Measurements from ENCODE around the gene ICAM1.

Gene ICAM1

GRCh38 chr19:10270616-10271394, at the start of gene ICAM1:
Gene ICAM1, plus strand, starts transcription at chr19:10271120. Its CDS starts 40 bp downstream, at chr19:10271160.
- Histone ChIP-seq H3K9ac (peak within 1 kb of the TSS; percentile 70 to 96 (median 79)), H4K20me1 (peaks cover 0 to 47% (median 5%) of the 10 kb centered on the region in 11 experiments; a peak in 9 of 22 replicates), H3K9me3 (replicated peaks in 1 of 11) (no peaks in the 10 kb centered on the region), H3K4me1 (peaks cover 28 to 73% (median 43%) of the 10 kb centered on the region in 10 experiments), H3K4me2 (peak within 1 kb of the TSS; percentile 83 to 98 (median 93)), H3K27me3 (no peaks in the 10 kb centered on the region), H3K4me3 (peak within 1 kb of the TSS; percentile 52 to 81 (median 62)), H3K27ac (peak within 1 kb of the TSS; percentile 66 to 99 (median 86)), H3K36me3 (peaks cover 8 to 41% (median 13%) of the 10 kb centered on the region in 11 experiments; a peak in 18 of 22 replicates)
- TF ChIP-seq Cebpa-rat (IDR thresholded peaks at IDR 0.05), result no peak

- H3K4me2 ChIP-seq, result peak overlapping the region; percentile 2 to 83 (median 41); a peak in 19 of 22 replicates
- no peaks in the 10 kb centered on the region for H3K9me3 ChIP-seq (replicated peaks in 1 of 11)
- no peak overlapping the region for H3K4me3 ChIP-seq
- H3K27ac ChIP-seq, result peak overlapping the region in 5 of 11 experiments; percentile 0 to 49 (median 20); a peak in 6 of 22 replicates
- no peak for TF ChIP-seq Cebpa-rat (IDR thresholded peaks at IDR 0.05)
- peak overlapping the region in 3 of 11 experiments; percentile 26 to 33 (median 31); a peak in 4 of 22 replicates for H3K9ac ChIP-seq
- H3K27me3 ChIP-seq, result no peaks in the 10 kb centered on the region
- H3K36me3 ChIP-seq, result peaks cover 14 to 65% (median 41%) of the 10 kb centered on the region in 11 experiments; a peak in 21 of 22 replicates
- peaks cover 2 to 74% (median 30%) of the 10 kb centered on the region in 11 experiments; a peak in 17 of 22 replicates for H4K20me1 ChIP-seq
- peaks cover 22 to 75% (median 45%) of the 10 kb centered on the region in 10 experiments for H3K4me1 ChIP-seq
Measured at GRCh38 chr19:10222201-10222890, 48.6 kb upstream of the ICAM1 start.

- Histone ChIP-seq H3K27ac (0 out of 22 replicates have a peak overlapping the region, but pooled peaks of 1 of the 11 experiments have one; percentile 17), H3K4me2 (peak overlapping the region in 2 of 11 experiments; percentile 41 to 71; a peak in 4 of 22 replicates), H3K4me1 (peaks cover 35 to 88% (median 58%) of the 10 kb centered on the region in 10 experiments), H3K4me3 (no peak overlapping the region), H4K20me1 (peaks cover 4 to 87% (median 42%) of the 10 kb centered on the region in 11 experiments; a peak in 17 of 22 replicates), H3K36me3 (peaks cover 10 to 62% (median 35%) of the 10 kb centered on the region in 11 experiments; a peak in 21 of 22 replicates), H3K27me3 (no peaks in the 10 kb centered on the region), H3K9me3 (replicated peaks in 1 of 11) (no peaks in the 10 kb centered on the region), H3K9ac (peak overlapping the region in 2 of 11 experiments; percentile 31 to 38; a peak in 1 of 22 replicates)
- no peak for TF ChIP-seq Cebpa-rat (IDR thresholded peaks at IDR 0.05)
Measured at GRCh38 chr19:10223488-10224213, 47.3 kb upstream of the ICAM1 start.

- TF ChIP-seq Cebpa-rat (IDR thresholded peaks at IDR 0.05), result no peak
- peaks cover 42 to 88% (median 65%) of the 10 kb centered on the region in 10 experiments for H3K4me1 ChIP-seq
- H3K9ac ChIP-seq, result no peak overlapping the region
- peaks cover 10 to 59% (median 35%) of the 10 kb centered on the region in 11 experiments; a peak in 21 of 22 replicates for H3K36me3 ChIP-seq
- H3K27ac ChIP-seq, result no peak overlapping the region
- no peaks in the 10 kb centered on the region for H3K9me3 ChIP-seq (replicated peaks in 1 of 11)
- no peak overlapping the region for H3K4me2 ChIP-seq
- H4K20me1 ChIP-seq, result peaks cover 4 to 94% (median 46%) of the 10 kb centered on the region in 11 experiments; a peak in 17 of 22 replicates
- no peaks in the 10 kb centered on the region for H3K27me3 ChIP-seq
- no peak overlapping the region for H3K4me3 ChIP-seq
Measured at GRCh38 chr19:10224337-10224736, 46.6 kb upstream of the ICAM1 start.

GRCh38 chr19:10226021-10226375, 44.9 kb upstream of the ICAM1 start:
- peak overlapping the region in 2 of 11 experiments; percentile 16 to 32; a peak in 3 of 22 replicates for H3K27ac ChIP-seq
- H3K4me3 ChIP-seq, result no peak overlapping the region
- H3K27me3 ChIP-seq, result no peaks in the 10 kb centered on the region
- TF ChIP-seq Cebpa-rat (IDR thresholded peaks at IDR 0.05), result no peak
- peaks cover 10 to 57% (median 31%) of the 10 kb centered on the region in 11 experiments; a peak in 21 of 22 replicates for H3K36me3 ChIP-seq
- peak overlapping the region in 4 of 11 experiments; percentile 7 to 44 (median 20); a peak in 4 of 22 replicates for H3K9ac ChIP-seq
- peaks cover 4 to 88% (median 50%) of the 10 kb centered on the region in 11 experiments; a peak in 17 of 22 replicates for H4K20me1 ChIP-seq
- peaks cover 45 to 82% (median 67%) of the 10 kb centered on the region in 10 experiments for H3K4me1 ChIP-seq
- peak overlapping the region in 3 of 11 experiments; percentile 15 to 44 (median 43); a peak in 5 of 22 replicates for H3K4me2 ChIP-seq
- no peaks in the 10 kb centered on the region for H3K9me3 ChIP-seq (replicated peaks in 1 of 11)

GRCh38 chr19:10226376-10227025, 44.4 kb upstream of the ICAM1 start:
- no peaks in the 10 kb centered on the region for H3K9me3 ChIP-seq (replicated peaks in 1 of 11)

More at GRCh38 chr19:10226376-10227025, 44.4 kb upstream of the ICAM1 start:
- H4K20me1 ChIP-seq, result peaks cover 4 to 83% (median 50%) of the 10 kb centered on the region in 11 experiments; a peak in 17 of 22 replicates
- H3K27me3 ChIP-seq, result no peaks in the 10 kb centered on the region
- H3K4me2 ChIP-seq, result peak overlapping the region in 4 of 11 experiments; percentile 15 to 44 (median 41); a peak in 6 of 22 replicates
- no peak for TF ChIP-seq Cebpa-rat (IDR thresholded peaks at IDR 0.05)
- peak overlapping the region in 2 of 11 experiments; percentile 16 to 32; a peak in 3 of 22 replicates for H3K27ac ChIP-seq
- H3K9ac ChIP-seq, result peak overlapping the region in 3 of 11 experiments; percentile 7 to 44 (median 24); a peak in 4 of 22 replicates
- peaks cover 44 to 78% (median 64%) of the 10 kb centered on the region in 10 experiments for H3K4me1 ChIP-seq
- peaks cover 10 to 52% (median 26%) of the 10 kb centered on the region in 11 experiments; a peak in 21 of 22 replicates for H3K36me3 ChIP-seq
- no peak overlapping the region for H3K4me3 ChIP-seq
